Spinal cord (tissue), 10 donors: ENCODE data around the gene MRC1. TPM values are rescaled to one million over a fixed set of nuclear protein-coding genes. Genes with fewer than 3 reads are reported as not detected.
A peak's percentile ranks its signal among the peaks of the same experiment; 100 is the strongest.
"Not testable (repeated sequence)": the region's sequence is repeated elsewhere in the genome, so short reads cannot be mapped to it uniquely, and the experiment has no call there.

ENCODE experiments used
- DNase-seq, 6 donors: peaks; one replicate each; pipeline versions ENCODE4 v3.0.0 to v3.0.0-alpha.2; 2013 to 2015; ENCODE audit warnings: low spot score in 6 of 6, low read depth in 4 of 6
- H3K27ac ChIP-seq: one replicate; pipeline ENCODE4 v1.5.1; 2013; ENCODE audit warnings: low read depth, low read length, control low read depth
- H3K27me3 ChIP-seq: one replicate; pipeline ENCODE4 v1.6.1; 2013; ENCODE audit warnings: low read length; ENCODE audit not compliant: control insufficient read depth, insufficient read depth
- H3K36me3 ChIP-seq: one replicate; pipeline ENCODE4 v1.6.1; 2013; ENCODE audit warnings: low read length; ENCODE audit not compliant: control insufficient read depth, insufficient read depth
- H3K4me1 ChIP-seq: one replicate; pipeline ENCODE4 v1.6.1; 2013; ENCODE audit warnings: low read length; ENCODE audit not compliant: control insufficient read depth, insufficient read depth
- H3K4me3 ChIP-seq: one replicate; pipeline ENCODE4 v1.5.1; 2013; ENCODE audit warnings: low read depth, low read length, control low read depth
- H3K9me3 ChIP-seq: one replicate; pipeline ENCODE4 v1.6.1; 2013; ENCODE audit warnings: low read length; ENCODE audit not compliant: control insufficient read depth, insufficient read depth
- WGBS: methylation state at CpG from one replicate; pipeline ENCODE4 v1.1.5; 2013; ENCODE audit warnings: missing lambda C conversion rate; ENCODE audit not compliant: insufficient coverage; 5-methylcytosine and 5-hydroxymethylcytosine counted together
- polyA plus RNA-seq, 2 donors: library from polyadenylated mRNA; unstranded; fragments of 120-200 nt; gene quantifications; one replicate each; pipeline ENCODE4 v1.2.1, GENCODE V29; 2013; ENCODE audit not compliant: insufficient read length in 2 of 2
- small RNA-seq: library from RNA; depleted of rRNA; stranded (forward); fragments of <200 nt; gene quantifications from one replicate; pipeline ENCODE3, GENCODE V24; 2014; ENCODE audit warnings: low replicate concordance
- total RNA-seq, 2 donors: library from RNA; depleted of rRNA in 1 of 2; stranded (reverse); fragments of 120-200 nt in 1 of 2; fragments of >200 nt in 1 of 2; gene quantifications; one replicate each; pipeline versions ENCODE4 v1.2.3 to v1.2.4, GENCODE V29; 2013 to 2014
- donor health status: healthy.

The MRC1 gene
- total and polyA plus RNA-seq, 4 donors = 2.4 to 23.1 (median 8.2) TPM

DNA sequence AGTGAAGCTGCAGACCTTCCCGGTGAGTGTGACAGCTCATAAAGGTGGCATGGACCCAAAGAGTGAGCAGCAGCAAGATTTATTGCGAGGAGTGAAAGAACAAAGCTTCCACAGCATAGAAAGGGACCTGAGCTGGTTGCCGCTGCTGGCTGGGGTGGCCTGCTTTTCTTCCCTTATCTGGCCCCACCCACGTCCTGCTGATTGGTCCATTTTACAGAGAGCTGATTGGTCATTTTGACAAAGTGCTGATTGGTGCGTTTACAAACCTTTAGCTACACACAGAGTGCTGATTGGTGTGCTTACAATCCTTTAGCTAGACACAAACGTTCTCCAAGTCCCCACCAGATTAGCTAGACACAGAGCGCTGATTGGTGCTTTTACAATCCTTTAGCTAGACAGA is 141.1 kb downstream of the MRC1 start:
- not testable (repeated sequence) for H3K36me3 ChIP-seq, H3K27ac ChIP-seq, H3K27me3 ChIP-seq, DNase-seq, H3K4me1 ChIP-seq, H3K4me3 ChIP-seq, H3K9me3 ChIP-seq
- WGBS = 86% methylated on average over 7 of the region's 7 CpGs

DNA sequence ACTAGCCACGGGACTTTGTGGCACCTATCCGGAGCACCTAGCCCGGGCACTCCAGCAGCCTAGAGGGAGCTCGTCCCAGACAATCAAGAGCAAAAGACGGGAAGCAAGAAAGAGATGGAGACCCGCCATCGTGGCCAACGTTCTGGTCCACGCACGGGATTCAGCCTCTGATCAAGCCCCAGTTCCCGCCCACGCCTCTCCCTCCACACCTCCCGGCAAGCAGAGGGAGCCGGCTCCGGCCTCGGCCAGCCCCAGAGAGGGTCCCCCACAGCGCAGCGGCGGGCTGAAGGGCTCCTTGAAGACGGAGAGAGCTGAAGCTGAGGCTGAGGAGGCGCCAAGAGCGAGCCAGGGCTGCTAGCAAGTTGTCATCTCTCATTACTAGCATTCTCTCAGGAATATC is 141.6 kb downstream of the MRC1 start:
- WGBS = 93% methylated on average over 19 of the region's 22 CpGs
- H3K9me3 ChIP-seq = no peaks in the 10 kb centered on the region
- no peak overlapping the region for H3K27ac ChIP-seq
- H3K4me3 ChIP-seq = no peak overlapping the region
- H3K36me3 ChIP-seq = no peaks in the 10 kb centered on the region
- peaks cover 3% of the 10 kb centered on the region for H3K4me1 ChIP-seq
- no peak for DNase-seq
- H3K27me3 ChIP-seq = no peaks in the 10 kb centered on the region

- H3K9me3 ChIP-seq = no peaks in the 10 kb centered on the region
- no peak within 1 kb of the TSS for H3K27ac ChIP-seq
- DNase-seq = peak in 1 of 6 donors; percentile 15
- H3K36me3 ChIP-seq = no peaks in the 10 kb centered on the region
- no peaks in the 10 kb centered on the region for H3K27me3 ChIP-seq
- peaks cover 3% of the 10 kb centered on the region for H3K4me1 ChIP-seq
- WGBS = no CpG with 5 or more reads among the region's 3 CpGs
- H3K4me3 ChIP-seq = no peak within 1 kb of the TSS
Measured at GRCh38 chr10:17951868-17952371, 142.8 kb downstream of the MRC1 start, which contains the start of gene SLC39A12. Gene SLC39A12 (plus strand): TSS chr10:17951918. CDS start chr10:17953277, 1,359 bp downstream.

GRCh38 chr10:17954372-17954771 is 145.2 kb downstream of the MRC1 start:
- H3K4me1 ChIP-seq, H3K36me3 ChIP-seq, H3K9me3 ChIP-seq, DNase-seq, H3K4me3 ChIP-seq, H3K27ac ChIP-seq, H3K27me3 ChIP-seq: not testable (repeated sequence)
- 85% methylated on average over 4 of the region's 10 CpGs for WGBS

- Histone ChIP-seq H3K27ac (no peak overlapping the region), H3K4me3 (no peak overlapping the region), H3K27me3 (no peaks in the 10 kb centered on the region), H3K9me3 (peaks cover 1% of the 10 kb centered on the region), H3K36me3 (no peaks in the 10 kb centered on the region), H3K4me1 (peaks cover 3% of the 10 kb centered on the region)
- DNase-seq = peak in 1 of 6 donors; percentile 57
- WGBS = no CpG with 5 or more reads among the region's 2 CpGs
Measured at GRCh38 chr10:17954861-17955260, 145.7 kb downstream of the MRC1 start.

GRCh38 chr10:17958049-17958448 is 148.9 kb downstream of the MRC1 start:
- no peaks in the 10 kb centered on the region for H3K4me1 ChIP-seq
- peaks cover 1% of the 10 kb centered on the region for H3K9me3 ChIP-seq
- no peak overlapping the region for H3K4me3 ChIP-seq
- no peak overlapping the region for H3K27ac ChIP-seq
- no peaks in the 10 kb centered on the region for H3K36me3 ChIP-seq
- DNase-seq = no peak
- H3K27me3 ChIP-seq = no peaks in the 10 kb centered on the region
- WGBS = 100% methylated on average over 2 of the region's 7 CpGs

GRCh38 chr10:17959870-17960269 is 150.7 kb downstream of the MRC1 start:
- Histone ChIP-seq H3K27me3 (no peaks in the 10 kb centered on the region), H3K4me3 (no peak overlapping the region), H3K36me3 (no peaks in the 10 kb centered on the region), H3K27ac (no peak overlapping the region), H3K9me3 (peaks cover 1% of the 10 kb centered on the region), H3K4me1 (no peaks in the 10 kb centered on the region)
- no peak for DNase-seq
- no CpG with 5 or more reads among the region's 2 CpGs for WGBS

Small RNA genes within 50 kb of the gene (small RNA-seq; reads per million reads assigned to genes)
- gene MIR511 = 0.37 reads per million, percentile 41 among the genes with 10 or more reads in this experiment

Other genes with a start within 250 kb of the MRC1 start
- 10 to 100 TPM; 14.0 to 17.0 TPM for gene HACD1, start 192.0 kb upstream of the MRC1 start, total RNA-seq
- 10 to 100 TPM; 23.4 to 24.2 TPM for gene HACD1, start 192.0 kb upstream of the MRC1 start, polyA plus RNA-seq
- 10 to 100 TPM; 29.9 to 55.3 TPM for gene STAM, start 165.2 kb upstream of the MRC1 start, total RNA-seq
- 10 to 100 TPM; 36.6 to 47.1 TPM for gene STAM, start 165.2 kb upstream of the MRC1 start, polyA plus RNA-seq
- under 1 TPM; 0.44 to 0.50 TPM for gene TMEM236, start 57.1 kb upstream of the MRC1 start, total RNA-seq
- under 1 TPM; 0.24 to 0.27 TPM for gene TMEM236, start 57.1 kb upstream of the MRC1 start, polyA plus RNA-seq
- gene SLC39A12, start 142.6 kb downstream of the MRC1 start, total RNA-seq = 10 to 100 TPM in 1 of 2 donors, 1 to 10 TPM in 1; 9.9 to 46.9 TPM
- 10 to 100 TPM in 1 of 2 donors, 1 to 10 TPM in 1; 5.7 to 10.4 TPM for gene SLC39A12, start 142.6 kb downstream of the MRC1 start, polyA plus RNA-seq